ENCODE results near the gene SSNA1. TPM values are rescaled to one million over a fixed set of nuclear protein-coding genes. Genes with fewer than 3 reads are reported as not detected.

The SSNA1 gene
- total RNA-seq, 4 donors from 2014 or later = 42.0 to 97.5 (median 62.8) TPM

DNA sequence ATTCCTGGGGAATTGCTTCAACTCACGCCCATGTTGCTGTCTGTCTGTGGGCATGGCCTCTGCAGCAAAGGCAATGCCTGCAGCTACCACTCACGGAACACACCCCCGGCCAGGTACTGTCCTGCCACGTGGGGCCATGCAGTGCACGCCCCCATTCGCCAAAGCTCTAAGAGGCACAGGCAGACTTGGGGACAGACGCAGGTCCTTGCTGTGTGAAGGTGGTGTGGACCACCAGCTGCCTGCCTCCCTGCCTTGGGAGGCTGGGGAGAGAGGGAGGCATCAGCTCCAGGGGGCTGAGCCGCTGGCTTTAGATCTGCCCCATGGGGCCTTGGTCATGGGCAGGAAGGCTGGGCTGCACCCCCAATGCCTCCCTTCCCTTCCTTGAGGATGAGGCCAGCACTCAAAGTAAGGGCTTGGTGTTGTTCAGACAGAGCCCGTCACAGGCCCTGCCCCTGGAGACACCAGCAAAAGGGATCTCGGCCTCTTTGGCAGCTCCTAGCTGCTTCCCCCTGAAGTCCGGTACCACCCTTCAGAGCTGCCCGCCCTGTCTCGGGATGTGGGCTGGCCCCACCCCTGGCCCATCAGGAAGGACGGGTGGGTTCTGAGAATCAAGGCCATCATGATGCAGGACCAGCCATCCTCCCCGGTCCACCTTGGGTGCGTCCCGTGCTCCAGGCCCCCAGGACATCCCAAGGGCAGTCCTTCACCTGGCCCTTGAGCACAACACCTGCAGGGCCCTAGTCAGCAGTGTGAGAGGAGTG lies 47.2 kb upstream of the SSNA1 start:
- TF ChIP-seq POLR2A (IDR thresholded peaks at IDR 0.05) = no peak
- TF ChIP-seq, protein P1, sequence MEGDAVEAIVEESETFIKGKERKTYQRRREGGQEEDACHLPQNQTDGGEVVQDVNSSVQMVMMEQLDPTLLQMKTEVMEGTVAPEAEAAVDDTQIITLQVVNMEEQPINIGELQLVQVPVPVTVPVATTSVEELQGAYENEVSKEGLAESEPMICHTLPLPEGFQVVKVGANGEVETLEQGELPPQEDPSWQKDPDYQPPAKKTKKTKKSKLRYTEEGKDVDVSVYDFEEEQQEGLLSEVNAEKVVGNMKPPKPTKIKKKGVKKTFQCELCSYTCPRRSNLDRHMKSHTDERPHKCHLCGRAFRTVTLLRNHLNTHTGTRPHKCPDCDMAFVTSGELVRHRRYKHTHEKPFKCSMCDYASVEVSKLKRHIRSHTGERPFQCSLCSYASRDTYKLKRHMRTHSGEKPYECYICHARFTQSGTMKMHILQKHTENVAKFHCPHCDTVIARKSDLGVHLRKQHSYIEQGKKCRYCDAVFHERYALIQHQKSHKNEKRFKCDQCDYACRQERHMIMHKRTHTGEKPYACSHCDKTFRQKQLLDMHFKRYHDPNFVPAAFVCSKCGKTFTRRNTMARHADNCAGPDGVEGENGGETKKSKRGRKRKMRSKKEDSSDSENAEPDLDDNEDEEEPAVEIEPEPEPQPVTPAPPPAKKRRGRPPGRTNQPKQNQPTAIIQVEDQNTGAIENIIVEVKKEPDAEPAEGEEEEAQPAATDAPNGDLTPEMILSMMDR (IDR thresholded peaks at IDR 0.05) = no peak
- Histone ChIP-seq H3K36me3 (no peaks in the 10 kb centered on the region), H3K9me3 (no peaks in the 10 kb centered on the region), H3K27ac (no peak overlapping the region), H3K27me3 (peaks cover 12% of the 10 kb centered on the region), H3K4me3 (replicated peaks in 1 of 3) (no peak overlapping the region), H3K4me1 (peaks cover 0 to 3% of the 10 kb centered on the region in 2 donors)
- WGBS, 2 donors = 53 to 75% methylated on average over 4 to 8 of the region's 17 CpGs
- intact Hi-C loops (cut with DNase I) = no loop called here
- no peak for DNase-seq

DNA sequence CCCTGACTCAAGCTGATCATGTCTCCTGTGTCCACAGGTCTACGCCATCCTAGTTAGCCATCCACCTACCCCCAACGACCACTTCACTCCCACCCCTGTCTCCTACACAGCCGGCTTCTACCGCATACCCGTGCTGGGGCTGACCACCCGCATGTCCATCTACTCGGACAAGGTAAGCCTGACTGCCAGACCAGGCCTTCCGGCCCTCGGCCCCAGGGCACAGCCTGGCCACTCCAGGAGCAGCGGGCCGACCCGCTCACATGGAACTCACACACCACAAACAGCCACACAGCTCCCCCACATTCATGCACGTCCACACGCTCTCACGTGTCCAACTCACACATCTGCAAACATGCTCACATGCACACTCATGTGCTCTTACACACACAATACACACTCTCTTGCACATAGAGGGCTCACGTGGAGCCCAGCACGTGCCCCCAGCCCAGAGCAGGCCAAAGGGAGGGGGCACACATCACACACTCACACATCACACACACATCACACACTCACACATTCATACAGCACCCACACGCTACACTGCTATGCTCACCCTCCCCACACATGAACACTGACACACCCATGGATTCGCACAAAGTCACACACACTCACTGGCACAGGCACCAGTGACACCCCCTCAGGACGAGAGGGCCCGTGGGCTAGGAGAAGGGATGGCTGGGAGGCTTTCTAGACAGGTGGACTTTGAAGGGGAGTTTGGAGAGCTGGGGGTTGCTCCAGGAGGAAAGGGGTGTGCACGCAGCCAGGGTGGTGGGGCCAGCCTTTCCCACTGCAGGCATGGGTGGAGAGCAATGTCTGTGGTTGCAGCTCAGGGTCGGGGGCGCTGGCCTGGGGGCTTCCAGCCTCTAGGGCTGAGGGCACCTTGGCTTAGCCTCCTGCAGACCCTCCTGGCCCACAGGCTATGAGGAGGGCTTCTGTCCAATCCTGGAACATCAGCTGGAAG lies 46.2 kb upstream of the SSNA1 start:
- DNase-seq = no peak
- H3K27me3 ChIP-seq = peaks cover 11% of the 10 kb centered on the region

DNA sequence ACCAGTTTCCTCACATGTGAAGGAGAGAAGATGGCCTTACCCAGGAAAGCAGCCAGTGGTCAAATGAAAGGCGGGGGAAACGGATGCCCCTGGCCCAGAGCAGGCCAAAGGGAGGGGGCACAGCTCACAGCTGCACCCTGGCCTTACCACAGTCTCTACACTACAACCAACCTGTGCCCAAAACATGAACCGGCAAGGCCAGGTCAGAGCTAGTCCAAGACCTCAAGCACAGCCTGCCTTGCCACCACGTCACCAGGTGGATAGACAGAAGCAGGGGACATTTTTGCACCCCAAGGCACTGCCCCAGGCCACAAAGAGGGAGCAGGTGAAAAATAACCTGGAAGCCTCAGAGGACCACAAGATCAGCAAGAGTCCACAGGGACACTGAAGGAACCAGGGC lies 45.0 kb upstream of the SSNA1 start:
- whole genome bisulfite sequencing, 2 donors = 71 to 74% methylated on average over 4 of the region's 4 CpGs

More for the DNA sequence above, 46.2 kb upstream of the SSNA1 start:
- WGBS, 2 donors = 71 to 75% methylated on average over 22 to 24 of the region's 24 CpGs
- Histone ChIP-seq H3K27ac (no peak overlapping the region), H3K9me3 (no peaks in the 10 kb centered on the region), H3K36me3 (no peaks in the 10 kb centered on the region), H3K4me1 (peaks cover 0 to 3% of the 10 kb centered on the region in 2 donors), H3K4me3 (replicated peaks in 1 of 3) (no peak overlapping the region)
- intact Hi-C loops (cut with DNase I) = no loop called here
- TF ChIP-seq, protein P1 (IDR thresholded peaks at IDR 0.05) = no peak
- no peak for TF ChIP-seq POLR2A (IDR thresholded peaks at IDR 0.05)

DNA sequence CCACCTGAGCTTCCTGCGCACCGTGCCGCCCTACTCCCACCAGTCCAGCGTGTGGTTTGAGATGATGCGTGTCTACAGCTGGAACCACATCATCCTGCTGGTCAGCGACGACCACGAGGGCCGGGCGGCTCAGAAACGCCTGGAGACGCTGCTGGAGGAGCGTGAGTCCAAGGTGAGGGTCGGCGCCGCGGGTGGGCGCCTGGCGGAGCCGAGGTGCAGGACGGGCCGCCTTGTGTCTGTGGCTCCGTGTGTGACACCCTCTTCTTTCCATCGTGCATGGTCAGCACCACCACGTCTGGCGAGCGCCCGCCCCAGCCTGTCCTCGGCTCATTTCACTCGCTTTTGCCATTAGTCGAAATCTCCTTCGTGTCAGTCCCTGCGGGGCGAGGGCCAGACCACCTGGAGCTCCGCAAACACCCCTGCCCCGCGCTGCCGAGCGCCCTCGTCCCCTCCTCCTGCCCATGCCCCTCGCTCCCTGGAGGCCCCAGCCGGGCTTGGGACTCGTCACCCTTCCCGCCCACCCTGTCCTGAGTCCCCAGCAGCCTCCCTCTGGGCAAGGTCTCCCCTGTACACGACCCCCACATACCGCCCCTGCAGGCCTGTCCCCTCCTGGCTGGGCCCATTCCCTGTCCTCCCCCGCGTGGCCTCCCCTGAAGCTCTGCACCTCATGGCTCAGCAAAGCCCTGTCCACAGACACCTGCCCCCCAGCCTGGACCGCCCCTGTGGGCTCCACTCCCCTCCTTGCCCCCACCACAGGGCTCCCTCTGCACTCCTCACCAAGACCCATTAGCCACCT lies 42.5 kb upstream of the SSNA1 start:
- Histone ChIP-seq H3K27ac (no peak overlapping the region), H3K36me3 (no peaks in the 10 kb centered on the region), H3K9me3 (no peaks in the 10 kb centered on the region), H3K4me1 (no peaks in the 10 kb centered on the region), H3K4me3 (replicated peaks in 1 of 3) (no peak overlapping the region), H3K27me3 (no peaks in the 10 kb centered on the region)
- no peak for DNase-seq
- intact Hi-C loops (cut with DNase I) = no loop called here
- WGBS, 2 donors = 50 to 67% methylated on average over 18 to 33 of the region's 49 CpGs
- TF ChIP-seq, protein P1 (IDR thresholded peaks at IDR 0.05) = no peak
- no peak for TF ChIP-seq POLR2A (IDR thresholded peaks at IDR 0.05)

More for the DNA sequence above, 45.0 kb upstream of the SSNA1 start:
- DNase-seq = no peak
- Histone ChIP-seq H3K9me3 (no peaks in the 10 kb centered on the region), H3K27ac (no peak overlapping the region), H3K27me3 (peaks cover under 1% of the 10 kb centered on the region), H3K36me3 (no peaks in the 10 kb centered on the region), H3K4me3 (replicated peaks in 1 of 3) (no peak overlapping the region), H3K4me1 (peaks cover 0 to 3% of the 10 kb centered on the region in 2 donors)
- TF ChIP-seq, protein P1 (IDR thresholded peaks at IDR 0.05) = no peak
- no peak for TF ChIP-seq POLR2A (IDR thresholded peaks at IDR 0.05)
- intact Hi-C loops (cut with DNase I) = no loop called here

Measured in thyroid gland (tissue), 4 donors.